Spinal cord (tissue), 10 donors: ENCODE results near the gene PTPRF. TPM values are rescaled to one million over a fixed set of nuclear protein-coding genes. Genes with fewer than 3 reads are reported as not detected.

Source experiments
- DNase-seq, 6 donors: peaks; one replicate each; pipeline versions ENCODE4 v3.0.0 to v3.0.0-alpha.2; 2013 to 2015; ENCODE audit warnings: low spot score in 6 of 6, low read depth in 4 of 6
- H3K27ac ChIP-seq: one replicate; pipeline ENCODE4 v1.5.1; 2013; ENCODE audit warnings: low read depth, low read length, control low read depth
- H3K27me3 ChIP-seq: one replicate; pipeline ENCODE4 v1.6.1; 2013; ENCODE audit warnings: low read length; ENCODE audit not compliant: control insufficient read depth, insufficient read depth
- H3K36me3 ChIP-seq: one replicate; pipeline ENCODE4 v1.6.1; 2013; ENCODE audit warnings: low read length; ENCODE audit not compliant: control insufficient read depth, insufficient read depth
- H3K4me1 ChIP-seq: one replicate; pipeline ENCODE4 v1.6.1; 2013; ENCODE audit warnings: low read length; ENCODE audit not compliant: control insufficient read depth, insufficient read depth
- H3K4me3 ChIP-seq: one replicate; pipeline ENCODE4 v1.5.1; 2013; ENCODE audit warnings: low read depth, low read length, control low read depth
- H3K9me3 ChIP-seq: one replicate; pipeline ENCODE4 v1.6.1; 2013; ENCODE audit warnings: low read length; ENCODE audit not compliant: control insufficient read depth, insufficient read depth
- WGBS: methylation state at CpG from one replicate; pipeline ENCODE4 v1.1.5; 2013; ENCODE audit warnings: missing lambda C conversion rate; ENCODE audit not compliant: insufficient coverage; 5-methylcytosine and 5-hydroxymethylcytosine counted together
- polyA plus RNA-seq, 2 donors: library from polyadenylated mRNA; unstranded; fragments of 120-200 nt; gene quantifications; one replicate each; pipeline ENCODE4 v1.2.1, GENCODE V29; 2013; ENCODE audit not compliant: insufficient read length in 2 of 2
- total RNA-seq, 2 donors: library from RNA; depleted of rRNA in 1 of 2; stranded (reverse); fragments of 120-200 nt in 1 of 2; fragments of >200 nt in 1 of 2; gene quantifications; one replicate each; pipeline versions ENCODE4 v1.2.3 to v1.2.4, GENCODE V29; 2013 to 2014
- donor health status: healthy.

Gene PTPRF
- total and polyA plus RNA-seq, 4 donors: 51.0 to 114 (median 92.4) TPM

DNA sequence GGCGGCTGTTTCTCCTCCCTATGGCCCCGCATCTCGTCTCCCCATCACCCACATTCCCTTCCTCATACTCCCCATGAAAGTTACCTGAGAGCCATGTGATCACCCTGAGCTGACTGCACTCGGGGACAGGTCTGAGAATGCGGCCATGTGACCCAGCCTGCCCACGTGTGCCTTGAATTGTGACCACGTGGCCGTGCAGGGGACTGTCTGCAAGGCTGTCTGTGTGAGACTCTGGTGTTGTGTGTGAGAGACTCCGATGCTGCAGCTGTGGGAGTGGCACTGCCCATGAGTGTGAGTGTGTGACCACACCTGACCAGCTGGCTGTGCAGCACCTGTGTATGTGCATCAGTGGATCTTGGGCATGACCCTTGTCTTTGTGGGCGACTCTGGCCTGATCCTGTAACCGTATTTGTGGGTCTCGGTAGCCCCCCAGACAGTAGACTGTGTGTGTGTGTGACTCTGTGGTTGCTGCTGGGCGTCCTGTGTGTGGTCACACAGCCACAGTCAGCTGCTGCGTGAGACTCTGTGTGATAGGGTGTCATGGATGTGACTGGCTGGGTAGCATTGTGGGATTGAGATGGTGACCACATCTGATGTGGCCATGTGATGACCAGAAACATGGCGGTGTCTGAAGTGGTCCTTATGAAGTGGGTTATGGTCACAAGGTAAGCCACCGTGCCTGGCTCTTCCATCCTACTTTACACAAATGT lies 62.4 kb downstream of the PTPRF start:
- WGBS: 95% methylated on average over 15 of the region's 16 CpGs
- no peak for DNase-seq
- peaks cover 92% of the 10 kb centered on the region for H3K36me3 ChIP-seq

GRCh38 chr1:43596579-43596978 lies 65.9 kb downstream of the PTPRF start:
- Histone ChIP-seq H3K27me3 (no peaks in the 10 kb centered on the region), H3K27ac (no peak overlapping the region), H3K36me3 (peaks cover 94% of the 10 kb centered on the region), H3K9me3 (no peaks in the 10 kb centered on the region), H3K4me1 (peaks cover 5% of the 10 kb centered on the region), H3K4me3 (no peak overlapping the region)
- 84% methylated on average over 8 of the region's 8 CpGs for WGBS
- DNase-seq: no peak

More for the DNA sequence above, 62.4 kb downstream of the PTPRF start:
- Histone ChIP-seq H3K4me1 (no peaks in the 10 kb centered on the region), H3K4me3 (no peak overlapping the region), H3K9me3 (no peaks in the 10 kb centered on the region), H3K27ac (no peak overlapping the region), H3K27me3 (no peaks in the 10 kb centered on the region)

- 94% methylated on average over 5 of the region's 5 CpGs for WGBS
- H3K27me3 ChIP-seq: no peaks in the 10 kb centered on the region
- DNase-seq: no peak
- no peaks in the 10 kb centered on the region for H3K9me3 ChIP-seq
- H3K4me1 ChIP-seq: peaks cover 6% of the 10 kb centered on the region
- peaks cover 94% of the 10 kb centered on the region for H3K36me3 ChIP-seq
- no peak overlapping the region for H3K27ac ChIP-seq
- H3K4me3 ChIP-seq: no peak overlapping the region
Measured at GRCh38 chr1:43597028-43597427, 66.3 kb downstream of the PTPRF start.

DNA sequence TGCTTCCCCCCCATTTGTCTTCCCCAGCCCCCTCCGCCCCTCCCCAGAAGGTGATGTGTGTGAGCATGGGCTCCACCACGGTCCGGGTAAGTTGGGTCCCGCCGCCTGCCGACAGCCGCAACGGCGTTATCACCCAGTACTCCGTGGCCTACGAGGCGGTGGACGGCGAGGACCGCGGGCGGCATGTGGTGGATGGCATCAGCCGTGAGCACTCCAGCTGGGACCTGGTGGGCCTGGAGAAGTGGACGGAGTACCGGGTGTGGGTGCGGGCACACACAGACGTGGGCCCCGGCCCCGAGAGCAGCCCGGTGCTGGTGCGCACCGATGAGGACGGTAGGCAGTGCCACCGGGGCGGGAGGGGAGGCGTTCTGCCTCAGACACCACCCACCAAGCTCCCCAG lies 67.0 kb downstream of the PTPRF start:
- Histone ChIP-seq H3K4me3 (no peak overlapping the region), H3K4me1 (peaks cover 6% of the 10 kb centered on the region), H3K36me3 (peaks cover 93% of the 10 kb centered on the region), H3K9me3 (no peaks in the 10 kb centered on the region), H3K27ac (no peak overlapping the region), H3K27me3 (no peaks in the 10 kb centered on the region)
- WGBS: 96% methylated on average over 20 of the region's 31 CpGs
- no peak for DNase-seq

- Histone ChIP-seq H3K4me3 (no peak overlapping the region), H3K27ac (no peak overlapping the region), H3K9me3 (no peaks in the 10 kb centered on the region), H3K4me1 (peaks cover 6% of the 10 kb centered on the region), H3K36me3 (peaks cover 94% of the 10 kb centered on the region), H3K27me3 (no peaks in the 10 kb centered on the region)
- WGBS: 96% methylated on average over 5 of the region's 11 CpGs
- no peak for DNase-seq
Measured at GRCh38 chr1:43598622-43599021, 67.9 kb downstream of the PTPRF start.

GRCh38 chr1:43600033-43601020 lies 69.6 kb downstream of the PTPRF start:
- Histone ChIP-seq H3K4me1 (peaks cover 6% of the 10 kb centered on the region), H3K36me3 (peaks cover 94% of the 10 kb centered on the region), H3K9me3 (no peaks in the 10 kb centered on the region), H3K4me3 (no peak overlapping the region), H3K27me3 (no peaks in the 10 kb centered on the region), H3K27ac (no peak overlapping the region)
- 78% methylated on average over 19 of the region's 19 CpGs for WGBS
- DNase-seq: no peak

- H3K36me3 ChIP-seq: peaks cover 99% of the 10 kb centered on the region
- no peak overlapping the region for H3K4me3 ChIP-seq
- no peaks in the 10 kb centered on the region for H3K9me3 ChIP-seq
- no peaks in the 10 kb centered on the region for H3K27me3 ChIP-seq
- H3K4me1 ChIP-seq: peaks cover 6% of the 10 kb centered on the region
- no peak for DNase-seq
- WGBS: 58% methylated on average over 10 of the region's 10 CpGs
- no peak overlapping the region for H3K27ac ChIP-seq
Measured at GRCh38 chr1:43602990-43603389, 72.3 kb downstream of the PTPRF start.

DNA sequence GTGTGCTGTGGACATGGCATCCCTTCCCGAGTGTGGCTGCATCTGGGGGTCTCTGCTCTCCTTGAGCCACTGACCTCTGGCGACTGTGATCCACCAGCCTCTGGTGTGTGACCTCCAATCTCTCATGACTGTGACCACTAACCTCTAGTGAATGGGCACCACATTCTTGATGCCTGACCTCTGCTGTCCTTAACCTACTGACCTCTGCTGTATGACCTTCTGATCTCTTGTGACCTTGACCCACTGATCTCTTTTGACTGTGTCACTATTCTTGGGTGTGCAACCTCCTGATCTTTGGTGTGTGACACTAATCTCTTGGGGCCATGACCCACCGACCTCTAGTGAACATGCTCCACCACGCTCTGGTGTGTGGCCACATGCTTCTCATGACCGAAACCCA lies 73.5 kb downstream of the PTPRF start:
- no peak overlapping the region for H3K27ac ChIP-seq
- no peak for DNase-seq
- no peak overlapping the region for H3K4me3 ChIP-seq
- WGBS: 94% methylated on average over 5 of the region's 5 CpGs
- peaks cover 99% of the 10 kb centered on the region for H3K36me3 ChIP-seq
- no peaks in the 10 kb centered on the region for H3K27me3 ChIP-seq
- peaks cover 6% of the 10 kb centered on the region for H3K4me1 ChIP-seq
- no peaks in the 10 kb centered on the region for H3K9me3 ChIP-seq

GRCh38 chr1:43605157-43605556 lies 74.5 kb downstream of the PTPRF start:
- peaks cover 98% of the 10 kb centered on the region for H3K36me3 ChIP-seq
- no peaks in the 10 kb centered on the region for H3K27me3 ChIP-seq
- no peak for DNase-seq
- no peaks in the 10 kb centered on the region for H3K9me3 ChIP-seq
- no peak overlapping the region for H3K27ac ChIP-seq
- H3K4me3 ChIP-seq: no peak overlapping the region
- WGBS: 97% methylated on average over 18 of the region's 18 CpGs
- H3K4me1 ChIP-seq: peaks cover 6% of the 10 kb centered on the region
